Keratinocyte (primary cell): ENCODE data around the gene LHX3. TPM values are rescaled to one million over a fixed set of nuclear protein-coding genes. Genes with fewer than 3 reads are reported as not detected.

ENCODE experiments used
- DNase-seq: peaks from one replicate; pipeline ENCODE4 v3.0.0-alpha.2; 2011; ENCODE audit warnings: low read depth, missing footprints, low spot score
- FAIRE-seq: peaks from 2 replicates; lab custom pipeline; 2011; peaks lifted over from hg19 to GRCh38; lab: Jason Lieb, UNC
- H2AFZ ChIP-seq: 2 replicates; pipeline ENCODE4 v1.6.0; 2012; ENCODE audit warnings: low read length, control low read depth, inconsistent platforms; ENCODE audit not compliant: control insufficient read depth
- H3K27ac ChIP-seq: 2 replicates; pipeline ENCODE4 v1.5.1; 2011; ENCODE audit warnings: low read length; ENCODE audit not compliant: control insufficient read depth, insufficient read depth
- H3K27me3 ChIP-seq: 3 replicates; pipeline ENCODE4 v1.6.0; 2011; ENCODE audit warnings: low read length; ENCODE audit not compliant: control insufficient read depth, insufficient read depth; ENCODE audit errors: extremely low read depth
- H3K36me3 ChIP-seq, 2 experiments: 2 replicates in 1 of 2; 3 replicates in 1 of 2; pipeline ENCODE4 v1.5.1; 2011; ENCODE audit warnings: low read length in 2 of 2, mild to moderate bottlenecking in 1 of 2; ENCODE audit not compliant: control insufficient read depth in 2 of 2, insufficient read depth in 2 of 2; ENCODE audit errors: extremely low read depth in 1 of 2
- H3K4me1 ChIP-seq: 3 replicates; pipeline ENCODE4 v1.5.1; 2011; ENCODE audit warnings: low read length; ENCODE audit not compliant: control insufficient read depth, insufficient read depth; ENCODE audit errors: extremely low read depth
- H3K4me2 ChIP-seq: 3 replicates; pipeline ENCODE4 v1.6.0; 2011; ENCODE audit warnings: low read depth, low read length; ENCODE audit not compliant: control insufficient read depth, insufficient read depth; ENCODE audit errors: extremely low read depth
- H3K4me3 ChIP-seq, 3 experiments: fragments of 200-600 bp in 1 of 3; sonication (generic) in 1 of 3; 2 replicates in 2 of 3; 3 replicates in 1 of 3; pipeline ENCODE4 v1.5.1; 2011 to 2016; ENCODE audit warnings: low read length in 3 of 3, mild to moderate bottlenecking in 3 of 3, control low read depth in 2 of 3, inconsistent platforms in 1 of 3, low read depth in 1 of 3, mixed read lengths in 1 of 3, mixed run types in 1 of 3, moderate library complexity in 1 of 3; ENCODE audit not compliant: control insufficient read depth in 2 of 3, insufficient read depth in 2 of 3; ENCODE audit errors: extremely low read depth in 1 of 3
- H3K79me2 ChIP-seq: 2 replicates; pipeline ENCODE4 v1.6.0; 2012; ENCODE audit warnings: low read length; ENCODE audit not compliant: control insufficient read depth, insufficient read depth
- H3K9ac ChIP-seq: 3 replicates; pipeline ENCODE4 v1.6.0; 2011; ENCODE audit warnings: low read length; ENCODE audit not compliant: control insufficient read depth, insufficient read depth; ENCODE audit errors: extremely low read depth
- H3K9me1 ChIP-seq: 3 replicates; pipeline ENCODE4 v1.6.0; 2011; ENCODE audit warnings: low read length; ENCODE audit not compliant: control insufficient read depth, insufficient read depth; ENCODE audit errors: extremely low read depth
- H3K9me3 ChIP-seq: 2 replicates; pipeline ENCODE4 v1.5.1; 2012; ENCODE audit warnings: low read depth, low read length; ENCODE audit not compliant: control insufficient read depth
- H4K20me1 ChIP-seq: 3 replicates; pipeline ENCODE4 v1.6.0; 2011; ENCODE audit warnings: low read length; ENCODE audit not compliant: control insufficient read depth, insufficient read depth; ENCODE audit errors: extremely low read depth
- CTCF ChIP-seq, 3 experiments: IDR thresholded peaks in 1 of 3; conservative IDR thresholded peaks in 1 of 3; optimal IDR thresholded peaks in 1 of 3; 2 replicates in 2 of 3; 3 replicates in 1 of 3; pipeline versions ENCODE3 to v1.5.1; 2011; ENCODE audit warnings: low read length in 3 of 3, mild to moderate bottlenecking in 3 of 3, moderate library complexity in 2 of 3, control low read depth in 1 of 3, inconsistent platforms in 1 of 3; ENCODE audit not compliant: insufficient read depth in 2 of 3; ENCODE audit errors: extremely low read depth in 1 of 3
- EZH2 ChIP-seq: IDR thresholded peaks from one replicate; pipeline ENCODE4 v1.6.1; 2012; ENCODE audit warnings: inconsistent platforms, mild to moderate bottlenecking, low read length, moderate library complexity
- dilution Hi-C: fragments of 300-500 bp; cut with MboI; formaldehyde crosslinking; loops from one replicate; pipeline ENCODE4 v1.7.0; 2020; ENCODE audit warnings: low sequenced_read_pairs; ENCODE audit not compliant: extremely low pct_ligation_motif_present
- polyA plus RNA-seq, 5 experiments: library from polyadenylated mRNA; depleted of rRNA in 3 of 5; stranded (reverse) in 3 of 5; stranded (forward) in 1 of 5; unstranded in 1 of 5; fragments of >200 nt; gene quantifications; 1 replicate in 1 of 5; 2 replicates in 3 of 5; 3 replicates in 1 of 5; pipeline versions ENCODE4 v1.2.1 to v1.2.3, GENCODE V29; 2011 to 2012; ENCODE audit warnings: missing spikeins in 2 of 5, low read depth in 1 of 5, low replicate concordance in 1 of 5

The LHX3 gene
- polyA plus RNA-seq, 1 donor (not counting 4 experiments of a cell fraction or from before 2014, with no cell fraction given), result not detected

GRCh38 chr9:136239135-136239982, 34.4 kb upstream of the LHX3 start:
- no peak overlapping the region for H2AFZ ChIP-seq
- no peak overlapping the region for H3K4me3 ChIP-seq
- peaks cover 49% of the 10 kb centered on the region for H3K79me2 ChIP-seq
- H3K9ac ChIP-seq, result no peak overlapping the region
- no peak overlapping the region for H3K4me2 ChIP-seq
- peaks cover 15% of the 10 kb centered on the region for H3K4me1 ChIP-seq
- no peaks in the 10 kb centered on the region for H3K9me1 ChIP-seq
- H4K20me1 ChIP-seq, result peaks cover 24% of the 10 kb centered on the region
- H3K9me3 ChIP-seq, result no peaks in the 10 kb centered on the region
- no peak for TF ChIP-seq CTCF (optimal IDR thresholded peaks at IDR 0.05 in 1 of 3, IDR thresholded peaks at IDR 0.05 in 1 of 3, conservative IDR thresholded peaks at IDR 0.05 in 1 of 3; ENCODE audit: extremely low read depth in 1 of 3, insufficient read depth in 2 of 3, low read length in 3 of 3)
- no peak for TF ChIP-seq EZH2
- DNase-seq (no peak), FAIRE-seq (no peak)
- H3K27ac ChIP-seq, result no peak overlapping the region
- dilution Hi-C loops, result no loop called here
- peaks cover 4 to 11% of the 10 kb centered on the region in 2 experiments for H3K36me3 ChIP-seq
- no peaks in the 10 kb centered on the region for H3K27me3 ChIP-seq

- H4K20me1 ChIP-seq, result peaks cover 29% of the 10 kb centered on the region
- no peak for FAIRE-seq
These were observed 33.4 kb upstream of the LHX3 start for GRCh38 chr9:136238342-136238732.

More at GRCh38 chr9:136238342-136238732, 33.4 kb upstream of the LHX3 start:
- Histone ChIP-seq H3K4me3 (no peak overlapping the region), H3K27ac (no peak overlapping the region), H3K9me1 (peaks cover 4% of the 10 kb centered on the region), H3K79me2 (peaks cover 42% of the 10 kb centered on the region), H3K9ac (no peak overlapping the region), H3K36me3 (peaks cover 7 to 11% of the 10 kb centered on the region in 2 experiments), H3K27me3 (no peaks in the 10 kb centered on the region), H3K9me3 (no peaks in the 10 kb centered on the region), H3K4me1 (peaks cover 9% of the 10 kb centered on the region), H2AFZ (no peak overlapping the region), H3K4me2 (no peak overlapping the region)
- TF ChIP-seq CTCF (optimal IDR thresholded peaks at IDR 0.05 in 1 of 3, IDR thresholded peaks at IDR 0.05 in 1 of 3, conservative IDR thresholded peaks at IDR 0.05 in 1 of 3; ENCODE audit: extremely low read depth in 1 of 3, insufficient read depth in 2 of 3, low read length in 3 of 3) (no peak), EZH2 (no peak)
- dilution Hi-C loops, result no loop called here
- DNase-seq, result no peak
